B cell (primary cell): Measurements from ENCODE around the gene TET1. TPM values are rescaled to one million over a fixed set of nuclear protein-coding genes. Genes with fewer than 3 reads are reported as not detected.
A peak's percentile ranks its signal among the peaks of the same experiment; 100 is the strongest.
"Not testable (repeated sequence)": the region's sequence is repeated elsewhere in the genome, so short reads cannot be mapped to it uniquely, and the experiment has no call there.

ENCODE experiments used
- ATAC-seq: fragments of 200-7000 bp; cut with Tn5 transposase; one replicate; pipeline ENCODE4 v1.10.0; 2021; ENCODE audit warnings: low read depth, mild to moderate bottlenecking, moderate number of reproducible peaks, moderate library complexity
- CTCF ChIA-PET: fragments of 350-600 bp; sonication (Branson Sonifier 250); formaldehyde crosslinking; loops from one replicate; lab custom pipeline; 2021; ENCODE audit warnings: antibody characterized with exemption, inconsistent platforms; lab: Charles Lee
- POLR2A ChIA-PET: fragments of 350-600 bp; sonication (Branson Sonifier 250); formaldehyde crosslinking; loops from one replicate; lab custom pipeline; 2021; ENCODE audit warnings: antibody characterized with exemption; lab: Charles Lee
- DNase-seq: peaks from one replicate; pipeline ENCODE4 v3.0.0; 2013
- H2AFZ ChIP-seq: 2 replicates; pipeline ENCODE4 v1.6.1; 2012; ENCODE audit warnings: mild to moderate bottlenecking, low read depth, low read length; ENCODE audit not compliant: insufficient read depth, poor library complexity, severe bottlenecking
- H3K27ac ChIP-seq, 2 donors: 1 replicate in 1 of 2; 2 replicates in 1 of 2; pipeline ENCODE4 v1.5.1; 2012 to 2013; ENCODE audit warnings: low read length in 2 of 2, mild to moderate bottlenecking in 2 of 2, moderate library complexity in 1 of 2
- H3K27me3 ChIP-seq, 4 experiments: fragments of 200-600 bp in 1 of 4; sonication (generic) in 1 of 4; replicated peaks in 1 of 4; 1 replicate in 2 of 4; 2 replicates in 2 of 4; pipeline versions ENCODE4 v1.6.1 to v1.7.0; 2013 to 2016; ENCODE audit warnings: low read length in 3 of 4, mild to moderate bottlenecking in 2 of 4, mixed read lengths in 1 of 4, moderate library complexity in 1 of 4; ENCODE audit not compliant: insufficient read depth in 4 of 4, control insufficient read depth in 3 of 4; ENCODE audit errors: control extremely low read depth in 1 of 4
- H3K36me3 ChIP-seq, 2 experiments: replicated peaks in 1 of 2; 1 replicate in 1 of 2; 2 replicates in 1 of 2; pipeline versions ENCODE4 v1.6.1 to v1.7.1; 2013; ENCODE audit warnings: low read length in 1 of 2; ENCODE audit not compliant: insufficient read depth in 2 of 2, control insufficient read depth in 1 of 2; ENCODE audit errors: control extremely low read depth in 1 of 2, extremely low read depth in 1 of 2
- H3K4me1 ChIP-seq, 2 donors: fragments of 200-600 bp in 1 of 2; sonication (generic) in 1 of 2; 1 replicate in 1 of 2; 2 replicates in 1 of 2; pipeline versions ENCODE4 v1.5.1 to v1.6.1; 2013 to 2017; ENCODE audit warnings: low read length in 2 of 2; ENCODE audit not compliant: control insufficient read depth in 2 of 2, insufficient read depth in 2 of 2
- H3K4me2 ChIP-seq: replicated peaks from 2 replicates; pipeline ENCODE3; 2012; ENCODE audit warnings: mild to moderate bottlenecking, low read depth, low read length; ENCODE audit not compliant: poor library complexity, severe bottlenecking
- H3K4me3 ChIP-seq, 5 experiments: fragments of 200-600 bp in 1 of 5; sonication (generic) in 1 of 5; 1 replicate in 3 of 5; 2 replicates in 2 of 5; pipeline versions ENCODE4 v1.5.1 to v1.7.0; 2011 to 2016; ENCODE audit warnings: low read length in 4 of 5, mild to moderate bottlenecking in 4 of 5, low read depth in 2 of 5, control low read depth in 1 of 5, moderate library complexity in 1 of 5; ENCODE audit not compliant: insufficient read depth in 1 of 5; ENCODE audit errors: control extremely low read depth in 1 of 5, extremely low read depth in 1 of 5
- H3K79me2 ChIP-seq: fragments of 200-600 bp; sonication (generic); one replicate; pipeline ENCODE4 v1.6.0; 2016; ENCODE audit warnings: low read length; ENCODE audit not compliant: control insufficient read depth, insufficient read depth
- H3K9ac ChIP-seq: fragments of 200-600 bp; sonication (generic); 2 replicates; pipeline ENCODE4 v1.6.1; 2017; ENCODE audit warnings: mild to moderate bottlenecking, low read length, moderate library complexity
- H3K9me3 ChIP-seq, 3 donors: one replicate each; pipeline versions ENCODE4 v1.6.1 to v1.7.1; 2013; ENCODE audit warnings: low read length in 2 of 3; ENCODE audit not compliant: control insufficient read depth in 2 of 3, insufficient read depth in 1 of 3; ENCODE audit errors: control extremely low read depth in 1 of 3
- H4K20me1 ChIP-seq: 2 replicates; pipeline ENCODE4 v1.6.0; 2012; ENCODE audit warnings: mild to moderate bottlenecking, low read length; ENCODE audit not compliant: insufficient read depth, control insufficient read depth, poor library complexity, severe bottlenecking
- H3K27ac Mint-ChIP-seq: one replicate; pipeline ENCODE4 v1.8.0; 2021; ENCODE audit warnings: mixed read lengths
- H3K27me3 Mint-ChIP-seq: one replicate; pipeline ENCODE4 v1.8.0; 2021; ENCODE audit warnings: mixed read lengths
- H3K4me1 Mint-ChIP-seq: one replicate; pipeline ENCODE4 v1.8.0; 2021; ENCODE audit warnings: mixed read lengths
- H3K4me3 Mint-ChIP-seq: one replicate; pipeline ENCODE4 v1.8.0; 2021; ENCODE audit warnings: mixed read lengths
- H3K9me3 Mint-ChIP-seq: one replicate; pipeline ENCODE4 v1.8.0; 2022; ENCODE audit warnings: mixed read lengths; ENCODE audit not compliant: insufficient read depth
- CTCF ChIP-seq: fragments of 200-600 bp; IDR thresholded peaks from one replicate; pipeline ENCODE4 v1.8.0; 2022; ENCODE audit warnings: antibody characterized with exemption, mild to moderate bottlenecking
- EZH2 ChIP-seq: IDR thresholded peaks from 2 replicates; pipeline ENCODE4 v1.6.1; 2012; ENCODE audit warnings: borderline replicate concordance, low read depth, mild to moderate bottlenecking, moderate library complexity, low read length; ENCODE audit not compliant: insufficient read depth, poor library complexity, severe bottlenecking
- whole genome bisulfite sequencing: methylation state at CpG from one replicate; pipeline ENCODE4 v1.1.5; 2013; ENCODE audit warnings: missing lambda C conversion rate; ENCODE audit not compliant: insufficient coverage; 5-methylcytosine and 5-hydroxymethylcytosine counted together
- intact Hi-C: fragments of 100-400 bp; cut with micrococcal nuclease; formaldehyde crosslinking; loops from one replicate; pipeline ENCODE4 v1.10.0; 2022
- polyA plus RNA-seq: library from polyadenylated mRNA; depleted of rRNA; stranded (reverse); fragments of >200 nt; gene quantifications from 2 replicates; pipeline ENCODE4 v1.2.3, GENCODE V29; 2012
- total RNA-seq, 2 donors: library from RNA; stranded (reverse); fragments of 120-200 nt in 1 of 2; gene quantifications; 1 replicate in 1 of 2; 2 replicates in 1 of 2; pipeline versions ENCODE4 v1.2.3 to v1.2.4, GENCODE V29; 2013 to 2022

The TET1 gene
- total and polyA plus RNA-seq, 2 donors (not counting 1 experiment from before 2014, with no cell fraction given): 0.30 to 1.4 TPM

DNA sequence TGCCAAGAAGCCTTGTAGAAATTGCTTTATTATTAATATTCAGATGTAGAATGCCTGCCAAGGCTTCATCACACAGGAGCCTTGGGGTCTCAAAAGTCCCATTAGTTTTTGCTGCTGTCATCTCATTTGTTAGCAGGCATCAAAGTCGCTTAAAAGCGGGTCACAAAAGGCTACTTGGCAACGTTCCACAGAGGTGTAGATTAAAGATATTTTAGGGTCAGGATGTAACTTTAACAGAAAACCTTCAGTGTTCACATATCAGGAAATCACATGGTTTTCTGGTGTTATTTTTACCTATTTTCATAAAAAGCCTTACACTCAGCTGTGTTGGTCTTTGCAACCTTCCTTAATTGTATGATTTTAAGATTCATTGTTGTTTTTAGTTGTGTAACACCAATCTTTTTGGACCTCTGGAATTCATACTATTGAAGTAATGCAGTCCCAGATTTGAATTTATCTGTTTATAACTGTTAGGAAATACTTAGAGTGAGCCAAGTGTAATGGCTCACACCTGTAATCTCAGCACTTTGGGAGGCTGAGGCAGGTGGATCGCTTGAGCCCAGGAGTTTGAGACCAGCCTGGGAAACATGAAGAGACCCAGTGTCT, 65.3 kb downstream of the TET1 start:
- DNase-seq (no peak), ATAC-seq (no peak)
- peak overlapping the region; percentile 42 for H3K4me2 ChIP-seq
- POLR2A ChIA-PET: no interaction called here
- peak overlapping the region in 1 of 2 donors; percentile 51 for H3K27ac ChIP-seq
- peak overlapping the region; percentile 24 for H2AFZ ChIP-seq
- no peaks in the 10 kb centered on the region for H4K20me1 ChIP-seq
- H3K27me3 ChIP-seq: no peaks in the 10 kb centered on the region
- Mint-ChIP-seq H3K4me3 (peak overlapping the region; percentile 36), H3K4me1 (peaks cover 24% of the 10 kb centered on the region), H3K9me3 (no peaks in the 10 kb centered on the region), H3K27ac (no peak overlapping the region), H3K27me3 (no peaks in the 10 kb centered on the region)
- H3K4me1 ChIP-seq: peaks cover 16 to 21% of the 10 kb centered on the region in 2 donors
- H3K9me3 ChIP-seq: no peaks in the 10 kb centered on the region
- intact Hi-C loops: no loop called here
- peak overlapping the region in 1 of 5 experiments; percentile 38 for H3K4me3 ChIP-seq
- no peaks in the 10 kb centered on the region for H3K79me2 ChIP-seq
- no peaks in the 10 kb centered on the region for H3K36me3 ChIP-seq
- TF ChIP-seq EZH2: no peak
- TF ChIP-seq CTCF: no peak
- WGBS: 100% methylated on average over 1 of the region's 4 CpGs
- CTCF ChIA-PET: no interaction called here
- peak overlapping the region; percentile 16 for H3K9ac ChIP-seq

GRCh38 chr10:68628576-68629127, 68.5 kb downstream of the TET1 start:
- Histone ChIP-seq H3K4me1 (peaks cover 16 to 21% of the 10 kb centered on the region in 2 donors), H3K4me2 (peak overlapping the region; percentile 35), H4K20me1 (no peaks in the 10 kb centered on the region), H3K27me3 (no peaks in the 10 kb centered on the region), H2AFZ (no peak overlapping the region), H3K79me2 (no peaks in the 10 kb centered on the region), H3K9ac (no peak overlapping the region), H3K27ac (no peak overlapping the region), H3K4me3 (no peak overlapping the region), H3K9me3 (peaks cover 0 to 3% (median 0%) of the 10 kb centered on the region in 3 donors), H3K36me3 (no peaks in the 10 kb centered on the region)
- POLR2A ChIA-PET: no interaction called here
- CTCF ChIA-PET: no interaction called here
- Mint-ChIP-seq H3K27ac (no peak overlapping the region), H3K4me3 (no peak overlapping the region), H3K4me1 (peaks cover 23% of the 10 kb centered on the region), H3K9me3 (no peaks in the 10 kb centered on the region), H3K27me3 (no peaks in the 10 kb centered on the region)
- ATAC-seq (no peak), DNase-seq (no peak)
- WGBS: 0% methylated on average over 1 of the region's 6 CpGs
- intact Hi-C loops: no loop called here
- TF ChIP-seq CTCF (no peak), EZH2 (no peak)

- H3K9ac ChIP-seq, H3K9me3 ChIP-seq, H3K9me3 Mint-ChIP-seq, H3K27me3 ChIP-seq, H3K4me1 ChIP-seq, H3K27ac ChIP-seq, H3K4me2 ChIP-seq, CTCF ChIA-PET, H3K27ac Mint-ChIP-seq, H2AFZ ChIP-seq, H3K36me3 ChIP-seq, H4K20me1 ChIP-seq, ATAC-seq, intact Hi-C loops, H3K4me3 ChIP-seq, H3K27me3 Mint-ChIP-seq, POLR2A ChIA-PET, H3K4me3 Mint-ChIP-seq, H3K79me2 ChIP-seq, DNase-seq: not testable (repeated sequence)
- WGBS: 100% methylated on average over 7 of the region's 10 CpGs
- peaks cover 11% of the 10 kb centered on the region for H3K4me1 Mint-ChIP-seq
Observed at GRCh38 chr10:68632271-68632560, 72.1 kb downstream of the TET1 start.
